HG03457 (cell line): ENCODE results near the gene ASTN2.

Experiments used
- ATAC-seq: cut with Tn5 transposase; IDR thresholded peaks from one replicate; pipeline ENCODE4 v1.9.1; 2021; ENCODE audit warnings: moderate number of reproducible peaks; ENCODE audit not compliant: unreplicated experiment

The ASTN2 gene

DNA sequence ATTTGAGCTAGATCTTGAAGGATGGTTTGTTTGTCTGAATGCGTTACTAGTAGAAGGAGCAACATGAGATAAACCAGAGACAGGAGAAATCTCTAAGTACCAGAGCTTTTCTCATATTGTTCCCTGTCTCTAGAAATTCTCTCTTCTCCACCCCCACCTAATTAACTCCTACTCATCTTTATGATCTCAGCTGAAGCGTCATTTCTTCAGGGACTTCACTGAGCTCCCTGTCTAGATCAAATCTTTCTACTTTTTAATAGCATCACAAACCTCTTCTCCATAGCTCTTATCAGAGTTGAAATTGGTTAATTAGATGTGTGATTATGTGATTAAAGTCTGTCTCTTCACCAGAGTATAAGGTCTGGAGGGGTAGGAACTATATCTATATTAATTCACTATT lies 1035.0 kb downstream of the ASTN2 start:
- no peak for ATAC-seq

- ATAC-seq = no peak
Measured at GRCh38 chr9:116378873-116379272, 1036.0 kb downstream of the ASTN2 start.

DNA sequence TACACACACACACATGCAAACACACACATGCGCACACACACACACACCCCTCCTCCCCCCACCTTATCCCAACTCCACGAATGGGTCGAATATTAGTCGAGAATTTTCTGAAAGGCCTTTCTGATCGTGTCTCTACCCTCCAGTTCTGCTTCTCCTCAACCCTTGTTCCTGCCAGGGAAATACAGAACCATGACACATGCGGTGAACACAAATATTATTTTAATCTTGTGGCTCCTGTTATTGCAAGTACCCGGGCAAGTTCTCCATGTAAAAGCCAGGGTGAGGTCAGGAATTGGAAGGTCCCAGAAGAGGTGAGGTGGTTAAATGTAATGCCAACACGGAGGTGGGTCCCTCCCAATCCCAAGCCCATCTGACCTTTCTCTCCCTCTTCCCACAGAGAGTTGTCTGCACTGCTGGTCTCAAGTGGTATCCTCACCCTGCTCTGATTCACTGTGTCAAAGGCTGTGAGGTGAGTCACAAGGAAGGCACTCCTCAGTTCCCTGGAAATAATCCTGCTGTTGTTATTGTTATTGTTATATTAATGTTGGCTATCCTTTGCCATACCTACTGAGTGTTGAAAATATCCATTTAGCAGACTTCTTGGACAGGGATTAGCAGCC lies 1037.6 kb downstream of the ASTN2 start:
- ATAC-seq = no peak
